ENCODE measurements around the gene MYO18B. TPM values are rescaled to one million over a fixed set of nuclear protein-coding genes. Genes with fewer than 3 reads are reported as not detected.

The MYO18B gene
- total RNA-seq, 1 donor from 2014 or later = 144 TPM

DNA sequence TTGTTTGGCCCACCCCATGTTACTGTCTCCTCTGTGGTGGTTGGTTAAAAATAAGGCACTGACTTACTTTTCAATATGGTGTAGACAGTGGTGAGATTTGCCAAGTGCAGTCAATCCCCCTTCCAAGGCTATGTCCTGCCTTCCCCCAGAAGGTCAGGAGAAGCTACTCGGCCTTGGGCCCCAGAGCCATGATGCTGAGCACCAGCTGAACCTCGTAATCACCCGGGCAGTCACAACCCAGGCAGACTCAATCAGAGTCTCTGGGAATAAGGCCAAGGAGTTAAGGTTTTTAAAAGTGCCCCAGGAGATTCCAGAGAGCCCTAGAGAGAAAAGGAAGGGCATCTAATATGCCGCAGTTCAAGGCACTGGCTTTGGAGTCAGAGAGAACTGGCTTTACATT lies 23.8 kb downstream of the MYO18B start:
- Histone ChIP-seq H3K4me1 (ENCODE audit: control insufficient read depth in 3 of 3, insufficient read depth in 3 of 3, low read length in 3 of 3) (peaks cover 10 to 32% (median 26%) of the 10 kb centered on the region in 3 donors), H3K4me3 (ENCODE audit: low read length in 3 of 3) (no peak overlapping the region), H3K27ac (ENCODE audit: low read depth, low read length) (peak overlapping the region; percentile 20), H3K9me3 (ENCODE audit: control insufficient read depth in 3 of 3, low read length in 3 of 3) (no peaks in the 10 kb centered on the region), H3K36me3 (ENCODE audit: control insufficient read depth in 3 of 3, insufficient read depth in 3 of 3, low read length in 3 of 3) (peaks cover 48 to 80% (median 72%) of the 10 kb centered on the region in 3 donors), H3K9ac (ENCODE audit: low read depth in 1 of 3, low read length in 3 of 3) (no peak overlapping the region), H3K27me3 (ENCODE audit: control insufficient read depth in 3 of 3, insufficient read depth in 3 of 3, low read length in 3 of 3) (no peaks in the 10 kb centered on the region)

DNA sequence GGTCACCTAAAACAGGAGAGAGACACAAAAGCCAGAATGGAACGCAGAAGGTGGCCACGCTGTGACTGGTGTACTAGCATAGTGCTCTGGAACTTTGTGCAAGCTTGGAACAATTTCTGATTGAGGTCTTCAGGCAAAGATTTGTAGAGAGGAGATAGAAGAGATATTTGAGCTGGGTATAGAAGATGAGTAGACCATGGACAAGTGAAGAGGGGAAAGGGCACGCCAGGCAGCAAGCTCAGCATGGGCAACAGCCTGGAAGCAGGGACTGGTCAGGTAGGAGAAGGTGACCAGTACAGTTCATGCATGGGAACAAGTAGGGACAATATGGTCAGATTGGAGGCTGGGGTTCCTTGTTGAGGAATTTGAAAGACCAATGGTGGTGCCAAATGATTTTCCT lies 24.4 kb downstream of the MYO18B start:
- no peak overlapping the region for H3K27ac ChIP-seq (ENCODE audit: low read depth, low read length)
- no peak overlapping the region for H3K4me3 ChIP-seq (ENCODE audit: low read length in 3 of 3)
- H3K27me3 ChIP-seq (ENCODE audit: control insufficient read depth in 3 of 3, insufficient read depth in 3 of 3, low read length in 3 of 3) = no peaks in the 10 kb centered on the region
- no peak overlapping the region for H3K9ac ChIP-seq (ENCODE audit: low read depth in 1 of 3, low read length in 3 of 3)
- H3K4me1 ChIP-seq (ENCODE audit: control insufficient read depth in 3 of 3, insufficient read depth in 3 of 3, low read length in 3 of 3) = peaks cover 7 to 28% (median 20%) of the 10 kb centered on the region in 3 donors
- H3K9me3 ChIP-seq (ENCODE audit: control insufficient read depth in 3 of 3, low read length in 3 of 3) = no peaks in the 10 kb centered on the region
- H3K36me3 ChIP-seq (ENCODE audit: control insufficient read depth in 3 of 3, insufficient read depth in 3 of 3, low read length in 3 of 3) = peaks cover 49 to 78% (median 73%) of the 10 kb centered on the region in 3 donors

DNA sequence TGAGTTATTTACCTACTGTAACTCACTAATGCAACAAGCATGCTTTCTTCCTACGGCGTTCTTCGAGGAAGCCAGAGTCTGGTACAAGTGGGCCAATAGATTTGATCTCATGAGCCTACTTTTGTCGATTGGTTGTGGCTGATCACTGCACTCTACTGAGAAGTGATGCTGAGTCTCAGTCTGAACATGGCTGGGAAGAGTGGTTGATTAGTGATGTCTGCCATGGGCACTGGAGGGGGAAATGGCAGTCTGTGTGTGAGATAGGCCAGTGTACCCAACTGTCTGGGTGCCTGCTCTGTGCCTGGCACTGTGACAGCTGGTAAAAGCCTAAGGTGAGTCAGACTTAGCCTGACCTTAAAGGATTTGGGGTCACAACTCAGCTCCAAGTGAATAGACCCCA lies 28.3 kb downstream of the MYO18B start:
- no peak overlapping the region for H3K27ac ChIP-seq (ENCODE audit: low read depth, low read length)
- H3K4me1 ChIP-seq (ENCODE audit: control insufficient read depth in 3 of 3, insufficient read depth in 3 of 3, low read length in 3 of 3) = peaks cover 2 to 4% (median 4%) of the 10 kb centered on the region in 3 donors
- H3K9ac ChIP-seq (ENCODE audit: low read depth in 1 of 3, low read length in 3 of 3) = no peak overlapping the region
- peaks cover 57 to 82% (median 76%) of the 10 kb centered on the region in 3 donors for H3K36me3 ChIP-seq (ENCODE audit: control insufficient read depth in 3 of 3, insufficient read depth in 3 of 3, low read length in 3 of 3)
- no peaks in the 10 kb centered on the region for H3K9me3 ChIP-seq (ENCODE audit: control insufficient read depth in 3 of 3, low read length in 3 of 3)
- H3K27me3 ChIP-seq (ENCODE audit: control insufficient read depth in 3 of 3, insufficient read depth in 3 of 3, low read length in 3 of 3) = no peaks in the 10 kb centered on the region
- no peak overlapping the region for H3K4me3 ChIP-seq (ENCODE audit: low read length in 3 of 3)

DNA sequence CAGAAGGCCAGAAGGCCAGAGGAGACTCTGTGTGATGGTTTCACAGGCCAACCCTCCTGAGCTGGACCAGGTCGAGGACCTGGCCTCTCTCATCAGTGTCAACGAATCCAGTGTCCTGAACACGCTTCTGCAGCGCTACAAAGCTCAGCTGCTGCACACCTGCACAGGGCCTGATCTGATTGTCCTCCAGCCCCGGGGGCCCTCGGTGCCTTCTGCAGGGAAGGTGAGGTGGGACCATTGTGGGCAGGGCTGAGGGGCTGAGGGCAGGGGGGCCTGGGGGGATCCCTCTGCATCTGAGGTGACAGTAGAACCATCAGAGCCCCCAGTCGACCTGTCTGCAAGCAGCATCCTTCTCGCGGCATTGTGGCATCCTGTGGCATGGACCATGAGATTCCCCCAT lies 30.3 kb downstream of the MYO18B start:
- no peaks in the 10 kb centered on the region for H3K27me3 ChIP-seq (ENCODE audit: control insufficient read depth in 3 of 3, insufficient read depth in 3 of 3, low read length in 3 of 3)
- H3K9ac ChIP-seq (ENCODE audit: low read depth in 1 of 3, low read length in 3 of 3) = no peak overlapping the region
- H3K4me3 ChIP-seq (ENCODE audit: low read length in 3 of 3) = no peak overlapping the region
- peaks cover 59 to 72% (median 71%) of the 10 kb centered on the region in 3 donors for H3K36me3 ChIP-seq (ENCODE audit: control insufficient read depth in 3 of 3, insufficient read depth in 3 of 3, low read length in 3 of 3)
- peaks cover 0 to under 1% (median 0%) of the 10 kb centered on the region in 3 donors for H3K4me1 ChIP-seq (ENCODE audit: control insufficient read depth in 3 of 3, insufficient read depth in 3 of 3, low read length in 3 of 3)
- H3K27ac ChIP-seq (ENCODE audit: low read depth, low read length) = no peak overlapping the region
- H3K9me3 ChIP-seq (ENCODE audit: control insufficient read depth in 3 of 3, low read length in 3 of 3) = no peaks in the 10 kb centered on the region

DNA sequence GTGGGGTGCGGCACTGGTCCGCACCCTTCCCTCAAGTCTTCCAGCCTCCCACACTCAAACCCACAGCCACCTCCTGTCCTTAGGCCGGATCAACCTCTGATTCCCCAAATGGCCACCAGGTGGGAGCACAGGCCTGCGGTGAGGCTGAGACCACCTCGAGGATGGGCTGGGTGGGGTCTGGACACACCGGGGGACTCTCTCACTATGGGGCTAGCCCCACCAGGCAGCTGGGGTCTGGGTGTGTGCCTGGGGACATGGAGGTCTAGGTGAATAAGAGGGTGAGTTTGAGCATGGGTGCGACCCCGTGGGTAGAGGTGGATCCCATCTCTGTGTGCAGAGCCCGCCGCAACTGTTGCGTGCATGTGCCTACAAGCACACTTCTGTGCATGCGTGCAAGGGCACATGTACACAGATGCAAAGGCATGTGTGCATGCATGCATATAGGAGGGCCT lies 32.6 kb downstream of the MYO18B start:
- H3K36me3 ChIP-seq (ENCODE audit: control insufficient read depth in 3 of 3, insufficient read depth in 3 of 3, low read length in 3 of 3) = peaks cover 51 to 66% (median 61%) of the 10 kb centered on the region in 3 donors
- H3K27me3 ChIP-seq (ENCODE audit: control insufficient read depth in 3 of 3, insufficient read depth in 3 of 3, low read length in 3 of 3) = no peaks in the 10 kb centered on the region
- no peak overlapping the region for H3K27ac ChIP-seq (ENCODE audit: low read depth, low read length)
- H3K4me1 ChIP-seq (ENCODE audit: control insufficient read depth in 3 of 3, insufficient read depth in 3 of 3, low read length in 3 of 3) = peaks cover 6 to 8% (median 8%) of the 10 kb centered on the region in 3 donors
- no peaks in the 10 kb centered on the region for H3K9me3 ChIP-seq (ENCODE audit: control insufficient read depth in 3 of 3, low read length in 3 of 3)
- no peak overlapping the region for H3K4me3 ChIP-seq (ENCODE audit: low read length in 3 of 3)
- H3K9ac ChIP-seq (ENCODE audit: low read depth in 1 of 3, low read length in 3 of 3) = no peak overlapping the region

DNA sequence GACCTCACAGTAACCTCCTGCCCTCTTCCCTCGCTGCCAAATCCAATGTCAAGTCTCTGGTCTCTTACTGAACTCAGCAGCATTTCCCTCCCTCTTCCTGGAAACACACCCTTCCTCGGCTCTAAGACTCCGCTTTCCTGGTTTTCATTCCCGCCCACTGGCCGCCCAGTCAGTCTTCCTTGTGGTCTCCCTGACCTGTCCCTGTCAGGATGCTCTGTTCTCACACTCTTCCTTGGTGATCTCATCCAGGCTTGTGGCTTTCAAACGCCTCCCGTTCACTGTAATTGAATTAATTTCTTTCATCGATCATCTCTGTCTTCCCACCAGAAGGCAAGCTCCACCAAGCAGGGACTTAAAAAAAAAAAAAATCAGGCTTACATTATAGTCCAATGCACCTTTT lies 33.5 kb downstream of the MYO18B start:
- no peak overlapping the region for H3K27ac ChIP-seq (ENCODE audit: low read depth, low read length)
- H3K4me1 ChIP-seq (ENCODE audit: control insufficient read depth in 3 of 3, insufficient read depth in 3 of 3, low read length in 3 of 3) = peaks cover 6 to 8% (median 8%) of the 10 kb centered on the region in 3 donors
- H3K9me3 ChIP-seq (ENCODE audit: control insufficient read depth in 3 of 3, low read length in 3 of 3) = no peaks in the 10 kb centered on the region
- H3K27me3 ChIP-seq (ENCODE audit: control insufficient read depth in 3 of 3, insufficient read depth in 3 of 3, low read length in 3 of 3) = no peaks in the 10 kb centered on the region
- no peak overlapping the region for H3K9ac ChIP-seq (ENCODE audit: low read depth in 1 of 3, low read length in 3 of 3)
- H3K4me3 ChIP-seq (ENCODE audit: low read length in 3 of 3) = no peak overlapping the region
- H3K36me3 ChIP-seq (ENCODE audit: control insufficient read depth in 3 of 3, insufficient read depth in 3 of 3, low read length in 3 of 3) = peaks cover 48 to 63% (median 58%) of the 10 kb centered on the region in 3 donors

DNA sequence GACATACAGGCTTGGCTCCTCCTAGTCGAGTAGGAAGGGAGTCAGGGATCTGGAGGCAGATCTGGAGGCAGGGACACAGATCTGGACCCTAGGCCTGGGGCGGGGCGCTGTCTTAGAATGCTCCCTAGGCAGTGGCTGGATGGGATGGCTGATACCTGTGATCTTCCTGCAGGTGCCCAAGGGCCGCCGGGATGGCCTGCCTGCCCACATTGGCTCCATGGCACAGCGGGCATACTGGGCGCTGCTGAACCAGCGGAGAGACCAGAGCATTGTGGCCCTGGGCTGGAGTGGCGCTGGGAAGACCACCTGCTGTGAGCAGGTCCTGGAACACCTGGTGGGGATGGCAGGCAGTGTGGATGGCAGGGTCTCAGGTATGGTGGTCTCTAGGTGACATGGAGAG lies 35.4 kb downstream of the MYO18B start:
- Histone ChIP-seq H3K4me1 (ENCODE audit: control insufficient read depth in 3 of 3, insufficient read depth in 3 of 3, low read length in 3 of 3) (peaks cover 6 to 8% (median 8%) of the 10 kb centered on the region in 3 donors), H3K27ac (ENCODE audit: low read depth, low read length) (no peak overlapping the region), H3K9ac (ENCODE audit: low read depth in 1 of 3, low read length in 3 of 3) (no peak overlapping the region), H3K27me3 (ENCODE audit: control insufficient read depth in 3 of 3, insufficient read depth in 3 of 3, low read length in 3 of 3) (no peaks in the 10 kb centered on the region), H3K36me3 (ENCODE audit: control insufficient read depth in 3 of 3, insufficient read depth in 3 of 3, low read length in 3 of 3) (peaks cover 48 to 61% (median 58%) of the 10 kb centered on the region in 3 donors), H3K4me3 (ENCODE audit: low read length in 3 of 3) (no peak overlapping the region), H3K9me3 (ENCODE audit: control insufficient read depth in 3 of 3, low read length in 3 of 3) (no peaks in the 10 kb centered on the region)

DNA sequence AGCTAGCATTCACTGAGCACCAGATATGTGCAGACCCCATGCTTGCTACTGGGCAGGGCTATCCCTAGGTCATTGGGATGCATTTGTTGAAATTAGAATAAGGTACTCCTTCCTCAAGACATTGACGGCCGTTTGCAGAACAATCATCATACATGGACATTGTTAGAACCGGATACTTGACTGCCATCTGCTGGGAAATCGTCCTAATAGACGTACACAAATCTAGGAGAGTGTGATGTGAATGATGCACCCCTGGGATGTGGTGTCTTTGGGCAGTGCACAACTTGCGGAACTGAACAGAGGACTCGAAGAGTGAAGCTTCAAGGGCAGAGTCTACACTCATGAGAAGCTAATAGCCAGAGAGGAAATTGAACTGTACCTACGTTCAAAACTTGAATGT lies 35.9 kb downstream of the MYO18B start:
- Histone ChIP-seq H3K4me1 (ENCODE audit: control insufficient read depth in 3 of 3, insufficient read depth in 3 of 3, low read length in 3 of 3) (peaks cover 6 to 8% (median 8%) of the 10 kb centered on the region in 3 donors), H3K27me3 (ENCODE audit: control insufficient read depth in 3 of 3, insufficient read depth in 3 of 3, low read length in 3 of 3) (no peaks in the 10 kb centered on the region), H3K4me3 (ENCODE audit: low read length in 3 of 3) (no peak overlapping the region), H3K27ac (ENCODE audit: low read depth, low read length) (no peak overlapping the region), H3K36me3 (ENCODE audit: control insufficient read depth in 3 of 3, insufficient read depth in 3 of 3, low read length in 3 of 3) (peaks cover 48 to 62% (median 60%) of the 10 kb centered on the region in 3 donors), H3K9me3 (ENCODE audit: control insufficient read depth in 3 of 3, low read length in 3 of 3) (no peaks in the 10 kb centered on the region), H3K9ac (ENCODE audit: low read depth in 1 of 3, low read length in 3 of 3) (no peak overlapping the region)

DNA sequence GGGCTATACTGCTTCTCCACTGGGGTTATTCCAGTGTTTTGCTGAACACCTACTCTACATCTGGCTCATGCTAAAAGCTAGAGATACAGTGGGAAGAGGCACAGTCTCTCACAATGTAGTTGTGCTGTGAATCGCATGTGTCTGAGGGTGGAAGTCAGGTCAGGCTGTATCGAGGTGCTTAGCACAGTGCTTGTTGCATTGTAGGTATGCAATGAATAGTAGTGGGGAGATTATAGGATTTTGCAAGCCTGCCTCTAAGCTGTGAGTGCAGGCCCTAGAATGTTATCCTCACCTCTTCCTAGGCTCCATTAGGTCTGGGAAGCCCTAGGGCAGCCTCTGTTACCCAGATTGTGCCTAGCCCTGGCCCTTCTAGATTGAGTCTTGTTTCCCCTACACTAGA lies 37.4 kb downstream of the MYO18B start:
- Histone ChIP-seq H3K27me3 (ENCODE audit: control insufficient read depth in 3 of 3, insufficient read depth in 3 of 3, low read length in 3 of 3) (no peaks in the 10 kb centered on the region), H3K9me3 (ENCODE audit: control insufficient read depth in 3 of 3, low read length in 3 of 3) (no peaks in the 10 kb centered on the region), H3K4me3 (ENCODE audit: low read length in 3 of 3) (no peak overlapping the region), H3K36me3 (ENCODE audit: control insufficient read depth in 3 of 3, insufficient read depth in 3 of 3, low read length in 3 of 3) (peaks cover 57 to 67% (median 66%) of the 10 kb centered on the region in 3 donors), H3K9ac (ENCODE audit: low read depth in 1 of 3, low read length in 3 of 3) (no peak overlapping the region), H3K27ac (ENCODE audit: low read depth, low read length) (no peak overlapping the region), H3K4me1 (ENCODE audit: control insufficient read depth in 3 of 3, insufficient read depth in 3 of 3, low read length in 3 of 3) (peaks cover 6 to 8% (median 8%) of the 10 kb centered on the region in 3 donors)

DNA sequence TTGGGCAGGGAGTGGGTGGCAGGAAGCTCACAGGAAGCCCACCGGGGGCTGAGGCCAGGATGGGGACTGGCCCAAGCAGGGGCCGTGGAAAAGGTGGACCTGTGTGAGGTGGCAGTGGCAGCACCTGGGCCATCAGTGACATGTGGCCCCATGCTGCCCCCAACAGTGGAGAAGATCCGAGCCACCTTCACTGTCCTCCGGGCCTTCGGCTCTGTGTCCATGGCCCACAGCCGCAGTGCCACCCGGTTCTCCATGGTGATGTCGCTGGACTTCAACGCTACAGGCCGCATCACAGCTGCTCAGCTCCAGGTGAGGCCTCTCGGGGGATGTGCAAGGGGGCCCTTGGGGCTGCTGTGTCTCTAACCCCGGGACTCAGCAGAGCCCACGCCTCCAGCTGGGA lies 37.9 kb downstream of the MYO18B start:
- Histone ChIP-seq H3K27me3 (ENCODE audit: control insufficient read depth in 3 of 3, insufficient read depth in 3 of 3, low read length in 3 of 3) (no peaks in the 10 kb centered on the region), H3K27ac (ENCODE audit: low read depth, low read length) (no peak overlapping the region), H3K36me3 (ENCODE audit: control insufficient read depth in 3 of 3, insufficient read depth in 3 of 3, low read length in 3 of 3) (peaks cover 58 to 67% (median 66%) of the 10 kb centered on the region in 3 donors), H3K9ac (ENCODE audit: low read depth in 1 of 3, low read length in 3 of 3) (peak overlapping the region in 1 of 3 donors; percentile 8), H3K9me3 (ENCODE audit: control insufficient read depth in 3 of 3, low read length in 3 of 3) (no peaks in the 10 kb centered on the region), H3K4me1 (ENCODE audit: control insufficient read depth in 3 of 3, insufficient read depth in 3 of 3, low read length in 3 of 3) (peaks cover 6 to 8% (median 8%) of the 10 kb centered on the region in 3 donors), H3K4me3 (ENCODE audit: low read length in 3 of 3) (no peak overlapping the region)
